KG1 (cell line): Measurements from ENCODE around the gene EXOSC7.

Source experiments
- DNase-seq: peaks from one replicate; lab custom pipeline; 2025; lab: John Stamatoyannopoulos, UW

The EXOSC7 gene

DNA sequence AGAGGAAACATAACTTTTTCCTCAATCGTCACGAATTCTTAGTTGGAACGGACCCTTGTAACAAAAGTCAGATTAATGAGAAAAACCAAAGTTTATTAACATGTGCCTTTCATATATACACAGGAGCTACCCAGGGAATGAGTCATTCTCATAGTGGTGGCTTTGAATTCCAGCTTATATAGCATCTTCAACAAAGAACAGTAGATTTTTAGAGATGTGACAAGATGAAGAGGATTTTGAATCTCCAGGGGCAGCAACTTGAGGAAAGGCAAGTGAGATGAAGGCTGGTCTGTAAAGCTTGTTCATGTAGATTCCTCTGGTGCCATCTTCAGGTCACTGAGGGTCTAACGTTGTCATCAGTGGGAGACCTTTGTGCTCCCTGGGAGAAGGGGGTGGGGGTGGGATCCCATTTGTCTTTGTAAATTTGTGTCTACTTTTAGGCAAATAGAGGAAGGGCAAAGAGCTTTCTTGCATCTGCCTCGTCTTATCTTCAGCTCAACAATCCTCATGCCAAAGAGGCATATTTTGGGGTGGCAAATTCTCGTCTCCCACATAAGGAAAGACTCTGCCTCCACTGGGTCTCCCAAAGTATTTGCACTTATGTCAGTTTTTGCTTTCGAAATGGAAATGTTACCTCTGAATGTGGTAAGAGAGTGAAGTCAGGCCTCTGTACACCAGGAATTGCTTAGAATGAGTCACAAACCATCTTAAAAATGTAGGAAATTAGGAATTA is 79.5 kb downstream of the EXOSC7 start:
- DNase-seq = no peak

DNA sequence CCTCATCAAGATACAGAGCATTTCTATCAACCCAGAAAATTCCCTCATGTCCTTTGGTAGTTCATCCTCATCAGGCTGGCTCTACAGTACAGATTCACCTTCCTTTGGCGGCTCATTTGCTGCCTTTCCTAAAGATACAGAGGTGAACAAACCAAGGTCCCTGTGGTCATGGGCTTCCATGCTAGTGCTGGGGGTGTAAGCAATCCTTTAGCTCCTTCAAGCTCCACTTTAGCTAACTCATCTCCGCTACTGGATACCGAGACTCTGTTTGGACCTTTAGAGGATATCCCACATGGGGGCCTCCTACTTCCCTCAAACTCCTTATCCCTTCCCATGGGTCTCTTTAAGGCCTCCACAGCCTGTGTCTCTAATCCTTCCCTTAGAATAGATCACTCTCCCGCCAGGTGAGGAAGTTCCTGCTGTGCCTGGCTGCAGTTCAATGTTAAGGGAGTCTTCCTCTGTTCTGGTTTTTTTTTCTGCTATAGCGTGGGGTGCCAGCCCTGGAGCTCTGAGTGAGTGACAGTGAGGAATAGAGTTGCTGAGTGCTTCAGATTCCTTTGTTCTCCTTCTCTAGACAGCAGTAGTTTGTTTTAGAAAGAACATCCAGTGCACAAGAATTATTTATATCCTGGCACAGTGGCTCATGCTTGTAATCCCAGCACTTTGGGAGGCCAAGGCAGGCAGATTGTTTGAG is 80.7 kb downstream of the EXOSC7 start:
- no peak for DNase-seq

DNA sequence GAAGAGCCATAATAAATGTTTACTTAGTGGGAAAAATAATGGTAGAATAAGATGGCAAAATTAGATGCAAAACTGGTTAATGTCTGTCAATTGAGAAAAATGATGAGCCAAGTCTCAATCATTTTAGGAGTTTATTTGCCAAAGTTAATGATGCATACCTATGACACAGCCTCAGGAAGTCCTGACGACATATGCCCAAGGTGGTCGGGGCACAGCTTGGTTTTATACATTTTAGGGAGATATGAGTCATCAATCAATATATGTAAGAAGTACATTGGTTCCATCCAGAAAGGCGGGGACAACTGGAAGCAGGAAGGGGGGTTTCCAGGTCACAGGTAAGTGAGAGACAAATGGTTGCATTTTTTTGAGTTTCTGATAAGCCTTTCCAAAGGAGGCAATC is 81.5 kb downstream of the EXOSC7 start:
- DNase-seq = no peak

DNA sequence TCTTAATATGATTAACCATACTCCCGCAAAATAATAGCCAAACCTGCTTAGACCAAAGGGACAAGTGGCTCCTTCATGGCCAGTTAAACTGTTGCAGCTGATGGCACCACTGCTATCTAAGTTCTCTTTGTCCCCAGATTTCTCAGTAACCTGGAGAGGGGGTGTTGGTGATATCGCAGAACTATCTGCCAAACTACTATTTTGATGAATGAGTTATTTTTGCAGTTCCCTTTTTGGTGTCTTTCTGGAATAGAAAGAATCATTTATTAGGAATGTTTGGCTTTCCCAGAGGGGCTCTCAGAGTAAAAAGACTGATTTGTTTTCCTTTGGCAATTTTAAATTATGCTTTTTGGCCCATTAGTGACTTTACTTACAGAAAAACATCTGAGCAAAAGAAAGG is 83.1 kb downstream of the EXOSC7 start:
- no peak for DNase-seq

DNA sequence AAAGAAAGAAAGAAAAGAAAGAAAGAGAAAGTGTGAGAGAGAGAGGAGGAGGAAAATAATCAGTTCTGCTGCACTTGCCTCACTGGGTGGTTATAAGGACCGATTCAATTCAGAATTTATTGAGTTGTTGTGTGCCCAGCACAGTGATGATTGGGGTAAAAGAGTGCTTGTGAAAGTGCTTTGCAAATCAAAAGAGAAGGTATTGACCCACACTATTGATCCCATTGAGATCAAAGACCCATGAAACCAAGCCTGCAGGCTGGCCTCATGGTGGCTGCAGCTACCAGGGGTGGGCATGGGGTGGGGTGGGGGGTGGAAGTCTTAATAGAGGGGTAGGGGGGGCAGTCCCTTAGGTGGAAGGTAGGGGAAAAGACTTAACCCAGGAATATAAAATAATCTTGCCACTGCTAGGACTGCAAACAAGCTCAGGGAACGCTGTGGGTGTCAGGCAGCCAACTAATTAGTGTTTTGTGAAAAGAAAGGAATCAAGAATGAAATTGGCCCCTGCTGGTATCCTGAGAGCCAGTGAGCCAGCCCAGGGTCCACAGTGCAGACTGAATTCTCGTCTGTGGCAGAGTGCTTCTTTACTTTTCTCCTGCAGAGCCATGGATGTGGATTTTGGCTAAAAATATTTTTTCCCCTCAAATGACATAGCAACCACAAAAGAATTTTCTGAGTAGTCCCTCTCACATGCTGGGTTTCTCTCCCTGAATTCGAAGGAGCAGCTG is 84.3 kb downstream of the EXOSC7 start:
- DNase-seq = no peak
